Heart right ventricle (tissue), 16 donors: Measurements from ENCODE around the gene CDK5. TPM values are rescaled to one million over a fixed set of nuclear protein-coding genes. Genes with fewer than 3 reads are reported as not detected.
"Not testable (repeated sequence)": the region's sequence is repeated elsewhere in the genome, so short reads cannot be mapped to it uniquely, and the experiment has no call there.

ENCODE experiments used
- ATAC-seq, 8 donors: fragments of 200-7000 bp; cut with Tn5 transposase; one replicate each; pipeline ENCODE4 v1.9.1; 2020; ENCODE audit warnings: mild to moderate bottlenecking in 8 of 8, moderate library complexity in 8 of 8, moderate number of reproducible peaks in 1 of 8
- DNase-seq, 2 donors: peaks; one replicate each; pipeline ENCODE4 v3.0.0-alpha.2; 2020
- H3K27ac ChIP-seq, 10 donors: fragments of 200-600 bp; sonication (generic) in 2 of 10; one replicate each; pipeline versions ENCODE4 v1.5.0 to v1.8.0; 2020 to 2022; ENCODE audit warnings: mild to moderate bottlenecking in 3 of 10
- H3K27me3 ChIP-seq, 7 donors: fragments of 200-600 bp; one replicate each; pipeline ENCODE4 v1.8.0; 2021 to 2022; ENCODE audit warnings: mild to moderate bottlenecking in 2 of 7
- H3K36me3 ChIP-seq, 9 donors: fragments of 200-600 bp; sonication (generic) in 1 of 9; one replicate each; pipeline versions ENCODE4 v1.5.0 to v1.8.0; 2020 to 2022; ENCODE audit warnings: mild to moderate bottlenecking in 2 of 9
- H3K4me1 ChIP-seq, 9 donors: fragments of 200-600 bp; sonication (generic) in 1 of 9; one replicate each; pipeline versions ENCODE4 v1.5.0 to v1.8.0; 2020 to 2022; ENCODE audit warnings: mild to moderate bottlenecking in 4 of 9
- H3K4me3 ChIP-seq, 10 donors: fragments of 200-600 bp; sonication (generic) in 2 of 10; one replicate each; pipeline versions ENCODE4 v1.5.0 to v1.8.0; 2020 to 2022; ENCODE audit warnings: mild to moderate bottlenecking in 7 of 10, moderate library complexity in 2 of 10
- H3K9me3 ChIP-seq, 11 donors: fragments of 200-600 bp in 10 of 11; sonication (generic) in 2 of 11; one replicate each; pipeline versions ENCODE4 v1.5.0 to v1.8.0; 2013 to 2022; ENCODE audit warnings: mild to moderate bottlenecking in 2 of 11, control low read depth in 1 of 11, moderate library complexity in 1 of 11
- WGBS, 2 donors: extraction: QIAGEN DNeasy Blood & Tissue Kit; methylation state at CpG; one replicate each; pipeline ENCODE4 v1.1.7; 2013; ENCODE audit warnings: inconsistent platforms in 1 of 2; 5-methylcytosine and 5-hydroxymethylcytosine counted together
- intact Hi-C, 10 donors: fragments of 100-400 bp; cut with DNase I; formaldehyde crosslinking; loops; one replicate each; pipeline versions ENCODE4 v1.11.1 to v1.14.2; 2022
- polyA plus RNA-seq, 2 donors: library from polyadenylated mRNA; stranded (reverse); fragments of 200-250 nt; gene quantifications; one replicate each; pipeline ENCODE4 v1.2.3, GENCODE V29; 2013
- total RNA-seq, 10 donors: library from RNA; stranded (reverse); fragmentation: NEBNext Ultra II Directional in 3 of 10; extraction: Animal tissue kit (Norgen Biotek cat#: 25700) in 3 of 10; gene quantifications; one replicate each; pipeline versions ENCODE4 v1.2.1 to v1.2.4, GENCODE V29; 2021 to 2023
- TF ChIP-seq, protein P1 (sequence below), 9 donors: fragments of 200-600 bp; sonication (generic) in 2 of 9; IDR thresholded peaks; one replicate each; pipeline versions ENCODE4 v1.5.0 to v1.8.0; 2021 to 2022; ENCODE audit warnings: antibody characterized with exemption in 9 of 9, mild to moderate bottlenecking in 5 of 9, moderate library complexity in 1 of 9
- donor health status: Arrhythmogenic right ventricular cardiomyopathy.
- donor health status: ischemic (EF 13 %, LVEDD 7.1; RV severe dilation, severe dysfunction).
- donor health status: healthy with polysubstance abuse.
- donor health status: DM: no; HTN: yes; CAD: no.
- donor health status: DM: no; HTN: no; CAD: no.
- donor health status: ischemic (EF 25% LVEDD 6.9; RV normal size, moderate dysfunction).
- donor health status: ischemic (EF 25% LVEDD 5.7; RV mildly dilated, moderate dysfunction).
- donor health status: healthy.
- donor health status: DM: yes; HTN: yes; CAD: no.
- donor health status: Ischemic cardiomyopathy.
- donor health status: ischemic (EF 35%, LVEDD 5.7; RV mildly dilated, moderate dysfunction).
- donor health status: nonischemic (EF 11% LVEDD 7.7; RV severe dilation, severe dysfunction).
- donor health status: DM: yes; HTN: yes; CAD: no.
- donor health status: PGD.
- donor health status: ischemic (EF 29% LVEDD 5.4; RV normal size, mild dysfunction).
- donor health status: nonischemic (EF 23%, LVEDD 6.1; RV moderate dilation, normal function).

Gene CDK5
- total and polyA plus RNA-seq, 12 donors, result 5.0 to 11.3 (median 7.6) TPM

DNA sequence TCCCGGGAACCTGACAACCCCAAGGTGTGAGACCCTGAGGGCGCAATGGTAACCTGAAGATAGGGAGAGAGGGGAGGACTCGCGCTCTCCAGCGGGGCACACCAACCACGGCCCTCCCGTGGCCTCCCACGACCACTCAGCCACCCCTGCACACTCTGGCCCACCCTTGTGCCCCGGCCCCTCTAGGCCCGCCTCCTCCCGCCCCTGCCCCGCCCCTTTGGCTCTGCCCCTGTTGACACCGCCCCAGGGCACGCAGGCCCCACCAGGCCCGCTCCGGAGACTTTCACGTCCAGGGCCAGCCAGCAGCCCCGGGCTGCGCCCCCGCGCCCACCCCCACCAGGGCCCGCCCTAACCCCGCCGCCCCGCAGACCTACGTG is 44.4 kb downstream of the CDK5 start:
- H3K9me3 ChIP-seq, result no peaks in the 10 kb centered on the region
- intact Hi-C loops, result loop anchor here in 2 of 10 donors (1.0 to 10.0 kb wide), 3 partner anchors 49 to 119 kb away; no protein-coding TSS in a partner anchor
- H3K27me3 ChIP-seq, result peaks cover 0 to 30% (median 19%) of the 10 kb centered on the region in 7 donors
- peaks cover 0 to 23% (median 0%) of the 10 kb centered on the region in 9 donors for H3K36me3 ChIP-seq
- H3K4me3 ChIP-seq, result peak overlapping the region in 9 of 10 donors; percentile 11 to 47 (median 36)
- peak in 2 of 8 donors; percentile 4 for ATAC-seq
- 19 to 33% methylated on average over 21 to 26 of the region's 26 CpGs for WGBS, 2 donors
- peaks cover 7 to 74% (median 43%) of the 10 kb centered on the region in 9 donors for H3K4me1 ChIP-seq
- no peak overlapping the region for H3K27ac ChIP-seq
- no peak for DNase-seq
- TF ChIP-seq, protein P1, sequence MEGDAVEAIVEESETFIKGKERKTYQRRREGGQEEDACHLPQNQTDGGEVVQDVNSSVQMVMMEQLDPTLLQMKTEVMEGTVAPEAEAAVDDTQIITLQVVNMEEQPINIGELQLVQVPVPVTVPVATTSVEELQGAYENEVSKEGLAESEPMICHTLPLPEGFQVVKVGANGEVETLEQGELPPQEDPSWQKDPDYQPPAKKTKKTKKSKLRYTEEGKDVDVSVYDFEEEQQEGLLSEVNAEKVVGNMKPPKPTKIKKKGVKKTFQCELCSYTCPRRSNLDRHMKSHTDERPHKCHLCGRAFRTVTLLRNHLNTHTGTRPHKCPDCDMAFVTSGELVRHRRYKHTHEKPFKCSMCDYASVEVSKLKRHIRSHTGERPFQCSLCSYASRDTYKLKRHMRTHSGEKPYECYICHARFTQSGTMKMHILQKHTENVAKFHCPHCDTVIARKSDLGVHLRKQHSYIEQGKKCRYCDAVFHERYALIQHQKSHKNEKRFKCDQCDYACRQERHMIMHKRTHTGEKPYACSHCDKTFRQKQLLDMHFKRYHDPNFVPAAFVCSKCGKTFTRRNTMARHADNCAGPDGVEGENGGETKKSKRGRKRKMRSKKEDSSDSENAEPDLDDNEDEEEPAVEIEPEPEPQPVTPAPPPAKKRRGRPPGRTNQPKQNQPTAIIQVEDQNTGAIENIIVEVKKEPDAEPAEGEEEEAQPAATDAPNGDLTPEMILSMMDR (IDR thresholded peaks at IDR 0.05), result no peak

DNA sequence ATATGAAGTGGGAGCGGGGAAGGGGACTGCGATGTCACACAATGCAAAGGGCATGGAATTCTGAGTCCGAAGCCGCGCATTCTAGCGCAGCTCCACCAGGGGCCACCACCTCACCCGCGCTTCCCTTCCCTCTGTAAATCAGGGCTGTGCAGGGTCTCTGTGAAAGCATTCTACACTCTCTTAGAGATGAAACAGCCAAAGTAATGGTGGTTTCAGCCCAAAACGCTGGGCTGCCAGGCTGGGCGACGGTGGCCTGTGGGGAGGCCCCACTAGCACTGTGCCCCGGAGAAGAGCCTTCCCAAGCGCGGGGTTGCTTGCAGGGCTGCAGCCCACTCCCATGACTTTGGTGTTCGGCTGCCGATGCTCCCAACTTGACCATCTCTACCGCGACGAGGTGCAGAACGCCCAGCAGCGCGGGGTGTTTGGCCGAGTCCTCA is 44.8 kb downstream of the CDK5 start:
- peak overlapping the region in 1 of 10 donors; percentile 20 for H3K27ac ChIP-seq
- intact Hi-C loops, result loop anchor here in 2 of 10 donors (1.0 to 10.0 kb wide), 3 partner anchors 48 to 118 kb away; no protein-coding TSS in a partner anchor
- TF ChIP-seq, protein P1 (IDR thresholded peaks at IDR 0.05), result peak in 8 of 9 donors; percentile 25 to 56 (median 44)
- WGBS, 2 donors, result 38 to 40% methylated on average over 23 of the region's 23 CpGs
- ATAC-seq, result peak in 2 of 8 donors; percentile 8 to 15
- DNase-seq, result no peak
- H3K4me3 ChIP-seq, result peak overlapping the region in 6 of 10 donors; percentile 11 to 46 (median 30)
- peaks cover 0 to 23% (median 0%) of the 10 kb centered on the region in 9 donors for H3K36me3 ChIP-seq
- peaks cover 3 to 74% (median 43%) of the 10 kb centered on the region in 9 donors for H3K4me1 ChIP-seq
- H3K27me3 ChIP-seq, result peaks cover 0 to 26% (median 16%) of the 10 kb centered on the region in 7 donors
- no peaks in the 10 kb centered on the region for H3K9me3 ChIP-seq

DNA sequence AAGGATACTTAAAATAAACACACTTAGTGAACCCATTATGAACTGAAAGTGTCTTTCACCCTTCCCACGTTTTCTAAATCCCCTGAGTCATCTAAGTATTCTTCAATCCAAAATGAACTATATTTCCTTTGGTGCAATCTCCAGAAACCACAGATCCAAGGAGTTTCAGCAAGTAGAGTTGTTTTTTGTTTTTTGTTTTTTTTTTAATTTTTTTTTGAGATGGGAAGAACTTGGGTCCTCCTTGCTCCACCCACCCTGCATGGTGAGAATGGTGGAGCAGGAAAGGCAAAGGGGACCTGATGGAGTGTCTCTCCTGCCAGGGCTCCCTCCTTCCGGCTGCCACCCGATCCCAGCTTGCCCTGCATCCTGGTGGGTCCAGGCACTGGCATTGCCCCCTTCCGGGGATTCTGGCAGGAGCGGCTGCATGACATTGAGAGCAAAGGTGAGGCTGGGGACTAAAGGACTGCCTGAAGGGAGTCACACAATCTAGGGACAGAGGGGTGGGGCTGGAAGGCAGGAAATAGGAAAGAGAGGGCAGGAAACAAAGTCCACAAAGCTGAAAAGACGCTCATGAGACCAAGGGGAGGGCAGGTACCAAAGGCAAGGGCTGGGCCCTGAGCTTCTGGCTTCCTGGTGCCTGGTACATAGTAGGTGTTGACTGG is 45.5 kb downstream of the CDK5 start:
- Histone ChIP-seq H3K9me3 (no peaks in the 10 kb centered on the region), H3K36me3 (peaks cover 0 to 23% (median 0%) of the 10 kb centered on the region in 9 donors), H3K4me3 (no peak overlapping the region), H3K27ac (peak overlapping the region in 1 of 10 donors; percentile 26), H3K4me1 (peaks cover 5 to 75% (median 47%) of the 10 kb centered on the region in 9 donors), H3K27me3 (peaks cover 0 to 19% (median 8%) of the 10 kb centered on the region in 7 donors)
- no peak for DNase-seq
- WGBS, 2 donors, result 67 to 77% methylated on average over 6 of the region's 6 CpGs
- intact Hi-C loops, result loop anchor here in 2 of 10 donors (10.0 kb wide), 2 partner anchors 47 to 117 kb away; no protein-coding TSS in a partner anchor
- TF ChIP-seq, protein P1 (IDR thresholded peaks at IDR 0.05), result no peak
- ATAC-seq, result no peak

- intact Hi-C loops, result loop anchor here in 2 of 10 donors (10.0 kb wide), 2 partner anchors 47 to 117 kb away; no protein-coding TSS in a partner anchor
- Histone ChIP-seq H3K36me3 (peaks cover 0 to 24% (median 0%) of the 10 kb centered on the region in 9 donors), H3K27ac (peak overlapping the region in 1 of 10 donors; percentile 26), H3K4me1 (peaks cover 9 to 80% (median 53%) of the 10 kb centered on the region in 9 donors), H3K27me3 (peaks cover 0 to 19% (median 5%) of the 10 kb centered on the region in 7 donors)
- WGBS, 2 donors, result 88 to 93% methylated on average over 12 of the region's 12 CpGs
- not testable (repeated sequence) for ATAC-seq, H3K4me3 ChIP-seq, DNase-seq, H3K9me3 ChIP-seq
These were observed 46.1 kb downstream of the CDK5 start for GRCh38 chr7:151011616-151012015.
